ENCODE data around the gene ZNF436.

Gene ZNF436

DNA sequence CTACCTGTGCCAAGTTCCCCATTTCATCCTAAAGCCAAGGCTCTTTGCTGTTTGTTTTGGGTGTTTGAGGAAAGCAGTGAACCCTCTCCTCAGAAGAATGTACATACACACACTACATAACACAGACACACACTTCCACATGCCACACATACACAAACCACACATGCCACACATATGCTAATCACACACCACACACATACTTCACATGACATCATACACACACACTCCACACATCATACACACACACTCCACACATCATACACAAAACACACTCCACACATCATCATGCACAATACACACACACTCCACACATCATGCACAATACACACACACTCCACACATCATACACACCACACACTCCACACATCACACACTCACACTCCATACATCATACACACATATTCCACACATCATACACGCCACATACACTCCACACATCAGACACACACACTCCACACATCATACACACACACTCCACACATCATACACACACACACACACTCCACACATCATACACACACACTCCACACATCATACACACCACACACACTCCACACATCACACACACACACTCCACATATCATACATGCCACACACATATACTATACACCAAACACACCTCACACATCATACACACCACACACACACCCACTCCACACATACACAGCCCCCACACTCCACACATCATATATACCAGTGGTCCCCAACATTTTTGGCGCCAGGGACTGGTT is 22.7 kb upstream of the ZNF436 start:
- no peak overlapping the region for H3K27ac ChIP-seq
- TF ChIP-seq, protein P1, sequence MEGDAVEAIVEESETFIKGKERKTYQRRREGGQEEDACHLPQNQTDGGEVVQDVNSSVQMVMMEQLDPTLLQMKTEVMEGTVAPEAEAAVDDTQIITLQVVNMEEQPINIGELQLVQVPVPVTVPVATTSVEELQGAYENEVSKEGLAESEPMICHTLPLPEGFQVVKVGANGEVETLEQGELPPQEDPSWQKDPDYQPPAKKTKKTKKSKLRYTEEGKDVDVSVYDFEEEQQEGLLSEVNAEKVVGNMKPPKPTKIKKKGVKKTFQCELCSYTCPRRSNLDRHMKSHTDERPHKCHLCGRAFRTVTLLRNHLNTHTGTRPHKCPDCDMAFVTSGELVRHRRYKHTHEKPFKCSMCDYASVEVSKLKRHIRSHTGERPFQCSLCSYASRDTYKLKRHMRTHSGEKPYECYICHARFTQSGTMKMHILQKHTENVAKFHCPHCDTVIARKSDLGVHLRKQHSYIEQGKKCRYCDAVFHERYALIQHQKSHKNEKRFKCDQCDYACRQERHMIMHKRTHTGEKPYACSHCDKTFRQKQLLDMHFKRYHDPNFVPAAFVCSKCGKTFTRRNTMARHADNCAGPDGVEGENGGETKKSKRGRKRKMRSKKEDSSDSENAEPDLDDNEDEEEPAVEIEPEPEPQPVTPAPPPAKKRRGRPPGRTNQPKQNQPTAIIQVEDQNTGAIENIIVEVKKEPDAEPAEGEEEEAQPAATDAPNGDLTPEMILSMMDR (IDR thresholded peaks at IDR 0.05; ENCODE audit: low read depth, low read length), result no peak
- DNase-seq, result no peak
- no peaks in the 10 kb centered on the region for H3K36me3 ChIP-seq
- H3K4me3 ChIP-seq (ENCODE audit: low read depth, low read length), result no peak overlapping the region
- H3K27me3 ChIP-seq (ENCODE audit: insufficient read depth, low read depth, severe bottlenecking), result no peaks in the 10 kb centered on the region
- H3K9me3 ChIP-seq (ENCODE audit: severe bottlenecking), result no peaks in the 10 kb centered on the region

DNA sequence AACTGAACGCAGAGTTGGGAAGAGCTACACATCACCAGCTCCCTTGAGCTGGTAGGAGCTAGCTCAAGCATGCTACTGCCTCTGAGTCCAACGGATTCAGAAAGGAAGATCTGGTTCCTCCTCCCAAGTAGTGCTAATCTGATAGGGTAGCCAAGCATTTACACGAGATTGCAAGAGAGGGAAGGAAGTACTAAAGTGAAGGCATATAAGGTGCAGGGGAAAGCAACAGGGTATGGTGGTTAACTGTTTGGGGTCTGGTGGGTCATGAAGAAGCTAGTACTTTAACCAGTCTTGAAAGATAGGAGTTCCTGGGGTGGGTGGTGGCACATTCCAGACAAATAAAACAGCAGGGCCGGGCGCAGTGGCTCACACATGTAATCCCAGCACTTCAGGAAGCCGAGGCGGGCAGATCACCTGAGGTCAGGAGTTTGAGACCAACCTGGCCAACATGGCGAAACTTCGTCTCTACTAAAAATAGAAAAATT is 20.2 kb upstream of the ZNF436 start:
- H3K27ac ChIP-seq, result no peak overlapping the region
- H3K4me3 ChIP-seq (ENCODE audit: low read depth, low read length), result no peak overlapping the region
- no peaks in the 10 kb centered on the region for H3K9me3 ChIP-seq (ENCODE audit: severe bottlenecking)
- TF ChIP-seq, protein P1 (IDR thresholded peaks at IDR 0.05; ENCODE audit: low read depth, low read length), result no peak
- no peaks in the 10 kb centered on the region for H3K27me3 ChIP-seq (ENCODE audit: insufficient read depth, low read depth, severe bottlenecking)
- no peak for DNase-seq
- no peaks in the 10 kb centered on the region for H3K36me3 ChIP-seq

DNA sequence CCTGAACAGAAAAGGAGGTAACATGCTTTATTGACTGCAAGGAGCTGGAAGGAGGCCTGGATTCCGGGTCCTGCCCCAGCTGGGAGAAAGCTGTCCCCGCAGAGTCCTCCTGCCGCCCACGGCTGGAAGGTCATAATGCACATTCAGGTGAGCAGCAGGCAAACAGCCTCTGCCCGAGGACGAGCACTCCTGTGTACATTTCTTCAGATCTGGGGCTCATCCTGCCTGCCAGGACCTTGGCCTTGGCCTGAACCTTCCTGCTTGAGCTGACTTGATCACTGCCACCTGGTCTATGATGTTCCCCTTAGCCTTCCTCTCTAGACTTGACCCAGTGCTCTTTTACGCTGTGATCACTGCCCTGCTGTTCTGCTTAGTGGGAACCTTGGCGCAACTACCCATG is 17.9 kb upstream of the ZNF436 start:
- H3K36me3 ChIP-seq, result no peaks in the 10 kb centered on the region
- H3K9me3 ChIP-seq (ENCODE audit: severe bottlenecking), result no peaks in the 10 kb centered on the region
- TF ChIP-seq, protein P1 (IDR thresholded peaks at IDR 0.05; ENCODE audit: low read depth, low read length), result no peak
- no peak for DNase-seq
- H3K4me3 ChIP-seq (ENCODE audit: low read depth, low read length), result no peak overlapping the region
- H3K27ac ChIP-seq, result no peak overlapping the region
- H3K27me3 ChIP-seq (ENCODE audit: insufficient read depth, low read depth, severe bottlenecking), result no peaks in the 10 kb centered on the region

DNA sequence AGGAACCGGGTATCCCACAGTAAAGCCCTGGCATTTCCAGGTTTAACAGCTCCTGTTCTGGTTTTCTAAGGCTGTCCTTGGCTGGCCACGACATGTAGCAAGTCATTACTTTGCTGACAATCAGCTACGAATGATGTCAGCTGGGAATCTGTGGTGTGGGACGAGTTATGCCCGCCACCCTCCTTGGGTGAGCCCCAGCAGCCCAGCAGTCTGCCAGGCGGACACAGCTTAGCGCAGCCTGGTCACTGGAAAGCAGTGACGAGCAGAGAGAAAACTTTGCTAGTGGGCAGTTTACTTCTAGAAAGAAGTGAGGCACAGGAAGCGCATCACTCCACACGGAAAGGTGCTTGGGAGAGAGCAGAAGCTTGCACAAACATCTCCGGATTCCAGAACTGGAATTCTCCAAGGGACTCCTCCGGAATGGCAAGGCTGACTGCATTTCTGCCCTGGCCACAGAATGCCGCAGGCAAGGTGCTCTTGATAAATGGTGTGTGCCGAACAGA is 15.5 kb upstream of the ZNF436 start:
- H3K9me3 ChIP-seq (ENCODE audit: severe bottlenecking), result no peaks in the 10 kb centered on the region
- no peaks in the 10 kb centered on the region for H3K27me3 ChIP-seq (ENCODE audit: insufficient read depth, low read depth, severe bottlenecking)
- no peaks in the 10 kb centered on the region for H3K36me3 ChIP-seq
- H3K4me3 ChIP-seq (ENCODE audit: low read depth, low read length), result no peak overlapping the region
- H3K27ac ChIP-seq, result no peak overlapping the region
- TF ChIP-seq, protein P1 (IDR thresholded peaks at IDR 0.05; ENCODE audit: low read depth, low read length), result no peak
- no peak for DNase-seq

DNA sequence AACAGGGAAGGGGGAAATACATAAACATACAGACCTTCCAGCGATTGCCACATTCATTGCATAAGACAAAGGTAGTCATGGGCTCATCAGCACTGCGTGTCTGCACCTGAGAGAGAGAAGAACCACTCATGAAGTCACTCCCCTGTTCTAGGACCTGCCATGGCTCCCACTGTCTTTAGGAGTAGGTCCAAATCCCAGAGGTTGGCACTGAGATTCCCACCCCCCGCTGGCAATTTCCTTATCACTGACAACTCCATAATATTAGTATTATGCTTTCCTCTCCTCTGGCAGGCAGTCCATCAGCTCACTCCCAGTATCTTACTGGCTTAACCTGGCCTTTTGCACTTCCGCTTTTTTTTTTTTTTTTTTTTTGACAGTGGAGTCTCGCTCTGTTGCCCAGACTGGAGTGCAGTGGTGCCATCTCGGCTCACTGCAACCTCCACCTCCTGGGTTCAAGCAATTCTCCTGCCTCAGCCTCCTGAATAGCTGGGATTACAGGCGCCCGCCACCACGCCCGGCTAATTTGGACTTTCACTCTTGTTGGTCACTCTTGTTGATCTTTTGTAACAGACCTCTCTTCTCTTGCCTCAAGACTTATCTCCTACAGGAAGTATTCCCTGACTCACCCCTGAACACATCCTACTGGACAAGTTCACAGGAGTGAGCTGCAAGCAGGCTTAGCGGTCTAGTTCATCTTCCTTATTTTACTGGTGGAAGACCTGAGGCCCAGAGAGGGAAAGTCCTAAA is 14.8 kb upstream of the ZNF436 start:
- Histone ChIP-seq H3K27ac (no peak overlapping the region), H3K4me3 (ENCODE audit: low read depth, low read length) (no peak overlapping the region), H3K36me3 (no peaks in the 10 kb centered on the region), H3K9me3 (ENCODE audit: severe bottlenecking) (no peaks in the 10 kb centered on the region), H3K27me3 (ENCODE audit: insufficient read depth, low read depth, severe bottlenecking) (no peaks in the 10 kb centered on the region)
- no peak for DNase-seq
- TF ChIP-seq, protein P1 (IDR thresholded peaks at IDR 0.05; ENCODE audit: low read depth, low read length), result no peak

Data from WERI-Rb-1 (cell line).